Stomach (tissue), 9 donors: ENCODE measurements around the gene ARHGEF4. TPM values are rescaled to one million over a fixed set of nuclear protein-coding genes. Genes with fewer than 3 reads are reported as not detected.

Experiments
- DNase-seq, 2 donors: peaks; one replicate each; pipeline versions ENCODE4 v3.0.0 to v3.0.0-alpha.2; 2013 to 2019
- H3K27ac ChIP-seq, 5 donors: fragments of 200-600 bp in 4 of 5; sonication (generic) in 4 of 5; one replicate each; pipeline ENCODE4 v1.5.1; 2013 to 2019; ENCODE audit warnings: mild to moderate bottlenecking in 1 of 5, moderate library complexity in 1 of 5
- H3K27me3 ChIP-seq, 3 donors: fragments of 200-600 bp; sonication (generic); one replicate each; pipeline ENCODE4 v1.5.1; 2017 to 2019; ENCODE audit warnings: mixed run types in 1 of 3
- H3K36me3 ChIP-seq, 4 donors: fragments of 200-600 bp; sonication (generic); 1 replicate in 3 of 4; 2 replicates in 1 of 4; pipeline ENCODE4 v1.5.1; 2016 to 2019
- H3K4me1 ChIP-seq, 4 donors: fragments of 200-600 bp; sonication (generic); one replicate each; pipeline ENCODE4 v1.5.1; 2016 to 2019
- H3K4me3 ChIP-seq, 4 donors: fragments of 200-600 bp; sonication (generic) in 3 of 4; one replicate each; pipeline ENCODE4 v1.5.1; 2016 to 2019; ENCODE audit warnings: mild to moderate bottlenecking in 1 of 4
- H3K9me3 ChIP-seq, 4 donors: fragments of 200-600 bp; sonication (generic); one replicate each; pipeline ENCODE4 v1.5.1; 2016 to 2019
- CTCF ChIP-seq, 7 experiments: fragments of 450-650 bp in 4 of 7; fragments of 200-600 bp in 3 of 7; sonication (generic) in 3 of 7; IDR thresholded peaks; one replicate each; pipeline ENCODE4 v1.5.1; 2016 to 2019; ENCODE audit warnings: antibody characterized with exemption in 7 of 7, control low read depth in 2 of 7, mild to moderate bottlenecking in 1 of 7
- EP300 ChIP-seq: sonication (generic); formaldehyde crosslinking; IDR thresholded peaks from one replicate; pipeline ENCODE4 v1.6.1; 2017; ENCODE audit warnings: antibody characterized with exemption
- POLR2A ChIP-seq, 4 donors: fragments of 450-650 bp; IDR thresholded peaks; one replicate each; pipeline ENCODE4 v1.6.1; 2016; ENCODE audit warnings: antibody characterized with exemption in 4 of 4, control low read depth in 2 of 4, mild to moderate bottlenecking in 1 of 4, moderate library complexity in 1 of 4
- POLR2AphosphoS5 ChIP-seq, 3 donors: sonication (generic); formaldehyde crosslinking; IDR thresholded peaks; one replicate each; pipeline ENCODE4 v1.6.1; 2016; ENCODE audit warnings: antibody characterized with exemption in 3 of 3
- WGBS, 5 donors: extraction: QIAGEN DNeasy Blood & Tissue Kit in 3 of 5; methylation state at CpG; one replicate each; pipeline versions ENCODE4 v1.1.5 to v1.1.7; 2013 to 2018; 5-methylcytosine and 5-hydroxymethylcytosine counted together
- intact Hi-C: fragments of 100-400 bp; cut with DNase I; formaldehyde crosslinking; loops from one replicate; pipeline ENCODE4 v1.15.1; 2023; ENCODE audit warnings: low total_unique reads
- polyA plus RNA-seq, 3 donors: library from polyadenylated mRNA; stranded (reverse); fragments of 200-250 nt; gene quantifications; one replicate each; pipeline ENCODE4 v1.2.3, GENCODE V29; 2013
- total RNA-seq, 5 donors: library from RNA; depleted of rRNA; stranded (reverse); fragments of >200 nt; gene quantifications; one replicate each; pipeline versions ENCODE4 v1.1.0 to v1.2.3, GENCODE V29; 2014 to 2016
- donor health status: healthy with polysubstance abuse.
- donor health status: Bipolar disorder and iron deficiency.
- donor health status: healthy.

The ARHGEF4 gene
- total and polyA plus RNA-seq, 8 donors: 1.4 to 32.3 (median 11.2) TPM; not detected in 1

GRCh38 chr2:130957915-130958314 is 121.2 kb downstream of the ARHGEF4 start:
- Histone ChIP-seq H3K4me1 (peaks cover 0 to under 1% (median 0%) of the 10 kb centered on the region in 4 donors), H3K27ac (no peak overlapping the region), H3K36me3 (no peaks in the 10 kb centered on the region), H3K27me3 (peaks cover 0 to 33% (median 12%) of the 10 kb centered on the region in 3 donors), H3K9me3 (peaks cover 0 to 23% (median 22%) of the 10 kb centered on the region in 4 donors), H3K4me3 (no peak overlapping the region)
- WGBS, 5 donors: 37 to 62% (median 47%) methylated on average over 2 of the region's 2 CpGs
- intact Hi-C loops: no loop called here
- no peak for TF ChIP-seq EP300
- no peak for TF ChIP-seq POLR2AphosphoS5 (IDR thresholded peaks at IDR 0.05)
- DNase-seq: no peak

- peak in 1 of 2 donors; percentile 29 for DNase-seq
- Histone ChIP-seq H3K27ac (no peak overlapping the region), H3K27me3 (peaks cover 13 to 80% (median 41%) of the 10 kb centered on the region in 3 donors), H3K36me3 (no peaks in the 10 kb centered on the region), H3K4me3 (peak overlapping the region in 2 of 4 donors; percentile 31 to 39), H3K9me3 (no peaks in the 10 kb centered on the region), H3K4me1 (peaks cover 6 to 16% (median 11%) of the 10 kb centered on the region in 4 donors)
- intact Hi-C loops: no loop called here
- 1 to 3% (median 2%) methylated on average over 13 to 90 of the region's 90 CpGs for WGBS, 5 donors
- TF ChIP-seq EP300 (no peak), POLR2A (IDR thresholded peaks at IDR 0.05) (no peak), CTCF (IDR thresholded peaks at IDR 0.05) (no peak), POLR2AphosphoS5 (IDR thresholded peaks at IDR 0.05) (no peak)
Observed at GRCh38 chr2:130963196-130963848, 126.6 kb downstream of the ARHGEF4 start.

- peaks cover 13 to 76% (median 41%) of the 10 kb centered on the region in 3 donors for H3K27me3 ChIP-seq
Observed at GRCh38 chr2:130963849-130964793, 127.4 kb downstream of the ARHGEF4 start.

GRCh38 chr2:130964931-130965330 is 128.2 kb downstream of the ARHGEF4 start:
- Histone ChIP-seq H3K27me3 (peaks cover 13 to 76% (median 41%) of the 10 kb centered on the region in 3 donors), H3K27ac (no peak overlapping the region), H3K36me3 (no peaks in the 10 kb centered on the region), H3K4me3 (no peak overlapping the region), H3K9me3 (no peaks in the 10 kb centered on the region), H3K4me1 (peaks cover 6 to 16% (median 11%) of the 10 kb centered on the region in 4 donors)
- no peak for DNase-seq
- intact Hi-C loops: no loop called here
- no peak for TF ChIP-seq CTCF (IDR thresholded peaks at IDR 0.05)
- no peak for TF ChIP-seq POLR2A (IDR thresholded peaks at IDR 0.05)
- TF ChIP-seq EP300: no peak
- TF ChIP-seq POLR2AphosphoS5 (IDR thresholded peaks at IDR 0.05): no peak
- 74 to 85% (median 81%) methylated on average over 3 of the region's 3 CpGs for WGBS, 5 donors

More at GRCh38 chr2:130963849-130964793, 127.4 kb downstream of the ARHGEF4 start:
- peak in 1 of 2 donors; percentile 73 for DNase-seq
- H3K9me3 ChIP-seq: no peaks in the 10 kb centered on the region
- no peaks in the 10 kb centered on the region for H3K36me3 ChIP-seq
- no peak for TF ChIP-seq CTCF (IDR thresholded peaks at IDR 0.05)
- no peak for TF ChIP-seq POLR2A (IDR thresholded peaks at IDR 0.05)
- TF ChIP-seq POLR2AphosphoS5 (IDR thresholded peaks at IDR 0.05): no peak
- H3K4me1 ChIP-seq: peaks cover 6 to 16% (median 11%) of the 10 kb centered on the region in 4 donors
- intact Hi-C loops: no loop called here
- H3K27ac ChIP-seq: no peak overlapping the region
- peak overlapping the region; percentile 15 to 39 (median 32) for H3K4me3 ChIP-seq
- WGBS, 5 donors: 2 to 6% (median 4%) methylated on average over 31 to 83 of the region's 84 CpGs
